Measurements from ENCODE around the gene COL5A1. TPM values are rescaled to one million over a fixed set of nuclear protein-coding genes. Genes with fewer than 3 reads are reported as not detected.

COL5A1 gene
- total and polyA plus RNA-seq, 2 experiments from 2014 or later, result 2.5 to 13.1 TPM

GRCh38 chr9:134829356-134829937, 187.8 kb downstream of the COL5A1 start:
- Mint-ChIP-seq H3K9me3 (no peaks in the 10 kb centered on the region), H3K4me3 (no peak overlapping the region), H3K27me3 (ENCODE audit: insufficient read depth, low read depth, poor library complexity) (peaks cover 5% of the 10 kb centered on the region), H3K27ac (no peak overlapping the region), H3K36me3 (ENCODE audit: low read depth) (no peaks in the 10 kb centered on the region), H3K4me1 (no peaks in the 10 kb centered on the region)
- H3K4me2 ChIP-seq, result no peak overlapping the region
- no peak overlapping the region for H3K4me3 ChIP-seq
- no peaks in the 10 kb centered on the region for H3K9me2 ChIP-seq (ENCODE audit: insufficient read depth)
- H3K27me3 ChIP-seq (ENCODE audit: insufficient read depth), result no peaks in the 10 kb centered on the region
- H4K20me1 ChIP-seq (replicated peaks; ENCODE audit: insufficient read depth), result no peaks in the 10 kb centered on the region
- no peaks in the 10 kb centered on the region for H3K79me2 ChIP-seq (replicated peaks; ENCODE audit: insufficient read depth)
- H3F3A ChIP-seq (replicated peaks; ENCODE audit: low read depth), result no peaks in the 10 kb centered on the region
- no peaks in the 10 kb centered on the region for H3K4me1 ChIP-seq (ENCODE audit: insufficient read depth)
- ATAC-seq (no peak), DNase-seq (ENCODE audit: low spot score) (no peak)
- no peak for TF ChIP-seq ZNF331 (CRISPR knock-in tag; IDR thresholded peaks at IDR 0.05; ENCODE audit: low read depth)
- H3K36me3 ChIP-seq (ENCODE audit: insufficient read depth), result no peaks in the 10 kb centered on the region
- no peak overlapping the region for H2AFZ ChIP-seq
- no peak overlapping the region for H3K27ac ChIP-seq (ENCODE audit: low read depth)

- Mint-ChIP-seq H3K4me3 (no peak overlapping the region), H3K4me1 (no peaks in the 10 kb centered on the region), H3K27me3 (ENCODE audit: insufficient read depth, low read depth, poor library complexity) (peaks cover 11% of the 10 kb centered on the region), H3K27ac (no peak overlapping the region), H3K9me3 (no peaks in the 10 kb centered on the region), H3K36me3 (ENCODE audit: low read depth) (no peaks in the 10 kb centered on the region)
- Histone ChIP-seq H4K20me1 (replicated peaks; ENCODE audit: insufficient read depth) (no peaks in the 10 kb centered on the region), H3K4me1 (ENCODE audit: insufficient read depth) (no peaks in the 10 kb centered on the region), H3K27ac (ENCODE audit: low read depth) (no peak overlapping the region), H3K4me2 (no peak overlapping the region), H3F3A (replicated peaks; ENCODE audit: low read depth) (no peaks in the 10 kb centered on the region), H3K4me3 (no peak overlapping the region), H3K79me2 (replicated peaks; ENCODE audit: insufficient read depth) (no peaks in the 10 kb centered on the region), H2AFZ (no peak overlapping the region), H3K27me3 (ENCODE audit: insufficient read depth) (no peaks in the 10 kb centered on the region), H3K9me2 (ENCODE audit: insufficient read depth) (no peaks in the 10 kb centered on the region), H3K36me3 (ENCODE audit: insufficient read depth) (no peaks in the 10 kb centered on the region)
- DNase-seq (ENCODE audit: low spot score), result no peak
- no peak for ATAC-seq
- no peak for TF ChIP-seq NANOG (IDR thresholded peaks at IDR 0.05; ENCODE audit: borderline replicate concordance)
- no peak for TF ChIP-seq EZH2 (IDR thresholded peaks at IDR 0.05; ENCODE audit: low read depth, unreplicated experiment)
- no peak for TF ChIP-seq CREB1 (CRISPR knock-in tag; IDR thresholded peaks at IDR 0.05; ENCODE audit: low read depth)
- TF ChIP-seq STAT1 (IDR thresholded peaks at IDR 0.05; ENCODE audit: unreplicated experiment), result no peak
- TF ChIP-seq, protein P1, sequence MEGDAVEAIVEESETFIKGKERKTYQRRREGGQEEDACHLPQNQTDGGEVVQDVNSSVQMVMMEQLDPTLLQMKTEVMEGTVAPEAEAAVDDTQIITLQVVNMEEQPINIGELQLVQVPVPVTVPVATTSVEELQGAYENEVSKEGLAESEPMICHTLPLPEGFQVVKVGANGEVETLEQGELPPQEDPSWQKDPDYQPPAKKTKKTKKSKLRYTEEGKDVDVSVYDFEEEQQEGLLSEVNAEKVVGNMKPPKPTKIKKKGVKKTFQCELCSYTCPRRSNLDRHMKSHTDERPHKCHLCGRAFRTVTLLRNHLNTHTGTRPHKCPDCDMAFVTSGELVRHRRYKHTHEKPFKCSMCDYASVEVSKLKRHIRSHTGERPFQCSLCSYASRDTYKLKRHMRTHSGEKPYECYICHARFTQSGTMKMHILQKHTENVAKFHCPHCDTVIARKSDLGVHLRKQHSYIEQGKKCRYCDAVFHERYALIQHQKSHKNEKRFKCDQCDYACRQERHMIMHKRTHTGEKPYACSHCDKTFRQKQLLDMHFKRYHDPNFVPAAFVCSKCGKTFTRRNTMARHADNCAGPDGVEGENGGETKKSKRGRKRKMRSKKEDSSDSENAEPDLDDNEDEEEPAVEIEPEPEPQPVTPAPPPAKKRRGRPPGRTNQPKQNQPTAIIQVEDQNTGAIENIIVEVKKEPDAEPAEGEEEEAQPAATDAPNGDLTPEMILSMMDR (conservative IDR thresholded peaks at IDR 0.05; ENCODE audit: low read depth in 2 of 2), result no peak
- no peak for TF ChIP-seq POLR2AphosphoS5 (IDR thresholded peaks at IDR 0.05; ENCODE audit: low read depth)
- TF ChIP-seq JUNB (IDR thresholded peaks at IDR 0.05; ENCODE audit: unreplicated experiment), result no peak
- TF ChIP-seq ZNF114 (CRISPR knock-in tag; IDR thresholded peaks at IDR 0.05), result no peak
- no peak for TF ChIP-seq ETS1 (IDR thresholded peaks at IDR 0.05)
- TF ChIP-seq EZH2phosphoT487 (IDR thresholded peaks at IDR 0.05; ENCODE audit: unreplicated experiment), result no peak
- TF ChIP-seq, protein P2, sequence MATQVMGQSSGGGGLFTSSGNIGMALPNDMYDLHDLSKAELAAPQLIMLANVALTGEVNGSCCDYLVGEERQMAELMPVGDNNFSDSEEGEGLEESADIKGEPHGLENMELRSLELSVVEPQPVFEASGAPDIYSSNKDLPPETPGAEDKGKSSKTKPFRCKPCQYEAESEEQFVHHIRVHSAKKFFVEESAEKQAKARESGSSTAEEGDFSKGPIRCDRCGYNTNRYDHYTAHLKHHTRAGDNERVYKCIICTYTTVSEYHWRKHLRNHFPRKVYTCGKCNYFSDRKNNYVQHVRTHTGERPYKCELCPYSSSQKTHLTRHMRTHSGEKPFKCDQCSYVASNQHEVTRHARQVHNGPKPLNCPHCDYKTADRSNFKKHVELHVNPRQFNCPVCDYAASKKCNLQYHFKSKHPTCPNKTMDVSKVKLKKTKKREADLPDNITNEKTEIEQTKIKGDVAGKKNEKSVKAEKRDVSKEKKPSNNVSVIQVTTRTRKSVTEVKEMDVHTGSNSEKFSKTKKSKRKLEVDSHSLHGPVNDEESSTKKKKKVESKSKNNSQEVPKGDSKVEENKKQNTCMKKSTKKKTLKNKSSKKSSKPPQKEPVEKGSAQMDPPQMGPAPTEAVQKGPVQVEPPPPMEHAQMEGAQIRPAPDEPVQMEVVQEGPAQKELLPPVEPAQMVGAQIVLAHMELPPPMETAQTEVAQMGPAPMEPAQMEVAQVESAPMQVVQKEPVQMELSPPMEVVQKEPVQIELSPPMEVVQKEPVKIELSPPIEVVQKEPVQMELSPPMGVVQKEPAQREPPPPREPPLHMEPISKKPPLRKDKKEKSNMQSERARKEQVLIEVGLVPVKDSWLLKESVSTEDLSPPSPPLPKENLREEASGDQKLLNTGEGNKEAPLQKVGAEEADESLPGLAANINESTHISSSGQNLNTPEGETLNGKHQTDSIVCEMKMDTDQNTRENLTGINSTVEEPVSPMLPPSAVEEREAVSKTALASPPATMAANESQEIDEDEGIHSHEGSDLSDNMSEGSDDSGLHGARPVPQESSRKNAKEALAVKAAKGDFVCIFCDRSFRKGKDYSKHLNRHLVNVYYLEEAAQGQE (IDR thresholded peaks at IDR 0.05; ENCODE audit: unreplicated experiment), result no peak
- TF ChIP-seq ZNF331 (CRISPR knock-in tag; IDR thresholded peaks at IDR 0.05; ENCODE audit: low read depth), result no peak
These were observed 188.5 kb downstream of the COL5A1 start for GRCh38 chr9:134830126-134830525.

Data from GM23338 (cell line).